OCI-LY7 (cell line): ENCODE data around the gene POLD3. TPM values are rescaled to one million over a fixed set of nuclear protein-coding genes. Genes with fewer than 3 reads are reported as not detected.

Experiments
- BruUV-seq: library from RNA; stranded (reverse); fragments of 400-500 nt; replicated peaks from 2 replicates; lab custom pipeline; 2021; lab: Mats Ljungman, UMichigan
- CTCF ChIA-PET: fragments of 300-600 bp; sonication (Branson Sonifier 250); formaldehyde crosslinking; loops from one replicate; lab custom pipeline; 2022; ENCODE audit warnings: antibody characterized with exemption; ENCODE audit not compliant: unreplicated experiment; lab: Charles Lee
- POLR2A ChIA-PET: fragments of 300-600 bp; sonication (Branson Sonifier 250); formaldehyde crosslinking; loops from one replicate; lab custom pipeline; 2022; ENCODE audit warnings: antibody characterized with exemption; lab: Charles Lee
- DNase-seq: peaks from one replicate; pipeline ENCODE4 v3.0.0-alpha.2; 2015; ENCODE audit warnings: low spot score
- H2AFZ ChIP-seq: fragments of 200-600 bp; sonication (generic), shearing (Covaris generic); 2 replicates; pipeline ENCODE4 v1.6.1; 2014; ENCODE audit warnings: mild to moderate bottlenecking, antibody characterized with exemption, low read length, moderate library complexity
- H3K27ac ChIP-seq: fragments of 200-600 bp; sonication (generic); 2 replicates; pipeline ENCODE4 v1.5.1; 2014; ENCODE audit warnings: mixed run types, low read depth, mild to moderate bottlenecking, moderate library complexity, low read length, inconsistent platforms; ENCODE audit not compliant: poor library complexity, severe bottlenecking
- H3K36me3 ChIP-seq: fragments of 200-600 bp; sonication (generic); 2 replicates; pipeline ENCODE4 v1.6.1; 2014; ENCODE audit warnings: mild to moderate bottlenecking, antibody characterized with exemption, low read length, moderate library complexity, mixed read lengths; ENCODE audit not compliant: insufficient read depth
- H3K4me1 ChIP-seq: fragments of 200-600 bp; sonication (generic); 2 replicates; pipeline ENCODE4 v1.5.1; 2014; ENCODE audit warnings: mild to moderate bottlenecking, low read length; ENCODE audit not compliant: insufficient read depth, poor library complexity, severe bottlenecking
- H3K4me2 ChIP-seq: fragments of 200-600 bp; sonication (generic); 2 replicates; pipeline ENCODE4 v1.6.1; 2014; ENCODE audit warnings: mild to moderate bottlenecking, low read length
- H3K4me3 ChIP-seq: fragments of 200-600 bp; sonication (generic); 2 replicates; pipeline ENCODE4 v1.5.1; 2014; ENCODE audit warnings: mild to moderate bottlenecking, low read depth, low read length; ENCODE audit not compliant: poor library complexity, severe bottlenecking
- H3K79me2 ChIP-seq: fragments of 200-600 bp; sonication (generic); 2 replicates; pipeline ENCODE4 v1.6.1; 2016; ENCODE audit warnings: low read depth, mild to moderate bottlenecking, low read length, moderate library complexity, mixed read lengths; ENCODE audit not compliant: insufficient read depth
- H3K9me2 ChIP-seq: fragments of 200-600 bp; sonication (generic); 2 replicates; pipeline ENCODE4 v1.6.1; 2016; ENCODE audit warnings: mild to moderate bottlenecking, low read length, mixed read lengths; ENCODE audit not compliant: insufficient read depth
- H3K9me3 ChIP-seq: fragments of 200-600 bp; sonication (generic); 2 replicates; pipeline ENCODE4 v1.6.1; 2014; ENCODE audit warnings: mild to moderate bottlenecking, mixed run types, low read length, mixed read lengths
- H4K20me1 ChIP-seq: fragments of 200-600 bp; sonication (generic); 2 replicates; pipeline ENCODE4 v1.6.1; 2014; ENCODE audit warnings: mild to moderate bottlenecking, antibody characterized with exemption, low read length, moderate library complexity, mixed read lengths; ENCODE audit not compliant: insufficient read depth
- CTCF ChIP-seq: fragments of 200-600 bp; sonication (generic); conservative IDR thresholded peaks from 2 replicates; pipeline ENCODE4 v1.5.1; 2014; ENCODE audit warnings: mild to moderate bottlenecking, antibody characterized with exemption, low read length, moderate library complexity, mixed read lengths
- EZH2phosphoT487 ChIP-seq: fragments of 200-600 bp; sonication (generic); IDR thresholded peaks from 2 replicates; pipeline ENCODE4 v1.6.1; 2018; ENCODE audit warnings: low read depth, borderline replicate concordance, mild to moderate bottlenecking, mixed run types, antibody characterized with exemption, low read length, moderate library complexity, mixed read lengths
- intact Hi-C: fragments of 100-400 bp; cut with micrococcal nuclease; formaldehyde crosslinking; loops from one replicate; pipeline ENCODE4 v1.10.0; 2022; ENCODE audit not compliant: unreplicated experiment
- total RNA-seq, 2 experiments: library from RNA; depleted of rRNA in 1 of 2; stranded (reverse); fragments of >200 nt in 1 of 2; shearing (Covaris generic) in 1 of 2; gene quantifications; 2 replicates each; pipeline ENCODE4 v1.2.3, GENCODE V29; 2014 to 2022

The POLD3 gene
- total RNA-seq, 2 experiments from 2014 or later: 38.8 to 39.3 TPM

GRCh38 chr11:74566146-74566960 is 26.0 kb upstream of the POLD3 start:
- Histone ChIP-seq H3K4me3 (no peak overlapping the region), H3K9me3 (no peaks in the 10 kb centered on the region), H3K9me2 (no peaks in the 10 kb centered on the region), H3K79me2 (no peaks in the 10 kb centered on the region), H2AFZ (no peak overlapping the region), H3K4me1 (no peaks in the 10 kb centered on the region), H4K20me1 (no peaks in the 10 kb centered on the region), H3K27ac (no peak overlapping the region), H3K4me2 (no peak overlapping the region), H3K36me3 (no peaks in the 10 kb centered on the region)
- ChIA-PET CTCF (interaction anchor here (0.6 kb wide), 1 partner anchor 113 kb away, joined by 3 read pairs; no protein-coding TSS in a partner anchor), POLR2A (interaction anchor here (0.6 to 0.7 kb wide), 2 partner anchors 9 to 1397 kb away, joined by 3 to 6 read pairs; no protein-coding TSS in a partner anchor)
- TF ChIP-seq CTCF: no peak
- no peak for TF ChIP-seq EZH2phosphoT487
- no TSS peak for BruUV-seq
- no peak for DNase-seq
- intact Hi-C loops: no loop called here

- no peaks in the 10 kb centered on the region for H3K4me1 ChIP-seq
- no peaks in the 10 kb centered on the region for H3K9me3 ChIP-seq
- no peak overlapping the region for H3K27ac ChIP-seq
- no peak overlapping the region for H3K4me3 ChIP-seq
- no peaks in the 10 kb centered on the region for H3K36me3 ChIP-seq
- no peak overlapping the region for H2AFZ ChIP-seq
- no peak for DNase-seq
- CTCF ChIA-PET: no interaction called here
- no peak for TF ChIP-seq CTCF
- no peak for TF ChIP-seq EZH2phosphoT487
- H3K9me2 ChIP-seq: no peaks in the 10 kb centered on the region
- H3K4me2 ChIP-seq: no peak overlapping the region
- H4K20me1 ChIP-seq: no peaks in the 10 kb centered on the region
- H3K79me2 ChIP-seq: no peaks in the 10 kb centered on the region
- BruUV-seq: no TSS peak
- intact Hi-C loops: no loop called here
- POLR2A ChIA-PET: no interaction called here
Measured at GRCh38 chr11:74568028-74568427, 24.4 kb upstream of the POLD3 start.
